K562 (cell line): ENCODE measurements around the gene SYN1. TPM values are rescaled to one million over a fixed set of nuclear protein-coding genes. Genes with fewer than 3 reads are reported as not detected.

ENCODE experiments used
- ATAC-seq: fragments of 200-7000 bp; cut with Tn5 transposase; 3 replicates; pipeline ENCODE4 v1.9.1; 2020; ENCODE audit warnings: moderate library complexity
- BruUV-seq: library from RNA; stranded (reverse); fragments of 400-500 nt; replicated peaks from 2 replicates; lab custom pipeline; 2021; lab: Mats Ljungman, UMichigan
- CTCF ChIA-PET: fragments of 300-600 bp; formaldehyde crosslinking; extraction: SDS; loops from one replicate; lab custom pipeline; 2021; ENCODE audit warnings: low intra/inter-chr PET ratio; lab: Yijun Ruan, JAX
- POLR2A ChIA-PET: fragments of 300-600, 350-650 bp; sonication (Branson Sonifier 250); formaldehyde crosslinking; extraction: SDS; loops from one replicate; lab custom pipeline; 2021; ENCODE audit warnings: antibody characterized with exemption, inconsistent platforms; lab: Yijun Ruan, JAX
- DNase-seq, 4 experiments: peaks; one replicate each; pipeline versions ENCODE4 v3.0.0 to v3.0.0-alpha.2; 2011 to 2018; ENCODE audit warnings: low spot score in 3 of 4, mixed read lengths in 3 of 4; ENCODE audit errors: extremely low read depth in 1 of 4
- FAIRE-seq: peaks from 2 replicates; lab custom pipeline; 2011; peaks lifted over from hg19 to GRCh38; lab: Jason Lieb, UNC
- H2AFZ ChIP-seq: 2 replicates; pipeline ENCODE4 v1.6.0; 2011; ENCODE audit warnings: low read depth, low read length, control low read depth, inconsistent platforms
- H3K27ac ChIP-seq: fragments of 200-600 bp; 3 replicates; pipeline ENCODE4 v1.8.0; 2011; ENCODE audit warnings: low read depth, mild to moderate bottlenecking, control low read depth, inconsistent platforms, low read length, moderate library complexity, mixed read lengths; ENCODE audit errors: extremely low read depth
- H3K27me3 ChIP-seq, 2 experiments: fragments of 300-600 bp in 1 of 2; 2 replicates in 1 of 2; 3 replicates in 1 of 2; pipeline versions ENCODE4 v1.6.0 to v1.8.0; 2011; ENCODE audit warnings: inconsistent platforms in 2 of 2, low read length in 2 of 2, mild to moderate bottlenecking in 1 of 2, mixed read lengths in 1 of 2, moderate library complexity in 1 of 2; ENCODE audit not compliant: control insufficient read depth in 2 of 2, insufficient read depth in 2 of 2
- H3K36me3 ChIP-seq: fragments of 300-600 bp; 3 replicates; pipeline ENCODE4 v1.8.0; 2011; ENCODE audit warnings: mild to moderate bottlenecking, low read length, inconsistent platforms; ENCODE audit not compliant: control insufficient read depth, insufficient read depth
- H3K4me1 ChIP-seq, 2 experiments: fragments of 200-600 bp in 1 of 2; replicated peaks in 1 of 2; 2 replicates in 1 of 2; 3 replicates in 1 of 2; pipeline versions ENCODE4 v1.5.1 to v1.8.0; 2011; ENCODE audit warnings: inconsistent platforms in 2 of 2, low read length in 2 of 2, mild to moderate bottlenecking in 1 of 2, mixed read lengths in 1 of 2, moderate library complexity in 1 of 2; ENCODE audit not compliant: control insufficient read depth in 2 of 2, insufficient read depth in 2 of 2
- H3K4me2 ChIP-seq: 2 replicates; pipeline ENCODE4 v1.6.1; 2011; ENCODE audit warnings: low read length, control low read depth, inconsistent platforms, mixed read lengths; ENCODE audit not compliant: insufficient read depth
- H3K4me3 ChIP-seq: fragments of 200-600 bp; sonication (generic), shearing (Covaris generic); 2 replicates; pipeline ENCODE4 v1.5.1; 2016; ENCODE audit warnings: control low read depth, inconsistent platforms
- H3K79me2 ChIP-seq: fragments of 200-600 bp; 3 replicates; pipeline ENCODE4 v1.8.0; 2011; ENCODE audit warnings: low read length, inconsistent platforms; ENCODE audit not compliant: control insufficient read depth, insufficient read depth
- H3K9ac ChIP-seq, 2 experiments: 2 replicates each; pipeline versions ENCODE4 v1.6.0 to v1.6.1; 2011; ENCODE audit warnings: low read depth in 2 of 2, low read length in 2 of 2, control low read depth in 1 of 2, inconsistent platforms in 1 of 2, mild to moderate bottlenecking in 1 of 2, mixed read lengths in 1 of 2; ENCODE audit not compliant: insufficient read depth in 1 of 2
- H3K9me1 ChIP-seq: one replicate; pipeline ENCODE4 v1.6.0; 2011; ENCODE audit warnings: inconsistent platforms, mild to moderate bottlenecking, low read length, moderate library complexity; ENCODE audit not compliant: control insufficient read depth, insufficient read depth
- H3K9me3 ChIP-seq: replicated peaks from 2 replicates; pipeline ENCODE4 v1.5.1; 2011; ENCODE audit warnings: low read depth, low read length, inconsistent platforms; ENCODE audit not compliant: control insufficient read depth, insufficient read depth
- H4K20me1 ChIP-seq: replicated peaks from 2 replicates; pipeline ENCODE4 v1.6.1; 2011; ENCODE audit warnings: low read length, inconsistent platforms, mixed read lengths; ENCODE audit not compliant: control insufficient read depth, insufficient read depth
- AFF1 ChIP-seq, 2 experiments: fragments of 450-650 bp; IDR thresholded peaks; 2 replicates each; pipeline ENCODE4 v1.6.1; 2018; ENCODE audit warnings: mild to moderate bottlenecking in 2 of 2, low read depth in 1 of 2; ENCODE audit not compliant: partially characterized antibody in 2 of 2
- CCAR2 ChIP-seq: fragments of 200-400 bp; formaldehyde crosslinking; IDR thresholded peaks from 2 replicates; pipeline ENCODE4 v1.6.1; 2017; ENCODE audit warnings: mild to moderate bottlenecking, low read depth, low read length
- CHCHD3 ChIP-seq: fragments of 250-450 bp; sonication (Bioruptor Pico); IDR thresholded peaks from 2 replicates; pipeline ENCODE4 v2.1.2; 2022; ENCODE audit warnings: mild to moderate bottlenecking
- CXXC5 ChIP-seq: fragments of 250-450 bp; sonication (Bioruptor Pico); IDR thresholded peaks from 2 replicates; pipeline ENCODE4 v1.8.0; 2022; ENCODE audit warnings: inconsistent platforms, mild to moderate bottlenecking, moderate library complexity
- DACH1 ChIP-seq: fragments of 450-650 bp; IDR thresholded peaks from 2 replicates; pipeline ENCODE4 v1.6.1; 2018; ENCODE audit not compliant: partially characterized antibody
- ESRRA ChIP-seq: fragments of 450-650 bp; IDR thresholded peaks from 2 replicates; pipeline ENCODE4 v1.6.1; 2014; ENCODE audit warnings: low read depth, mild to moderate bottlenecking, moderate library complexity, borderline replicate concordance
- FOXO4 ChIP-seq: fragments of 450-650 bp; formaldehyde crosslinking; IDR thresholded peaks from 2 replicates; pipeline ENCODE4 v1.4.0; 2020; ENCODE audit warnings: mild to moderate bottlenecking, moderate library complexity
- IRF1 ChIP-seq: sonication (generic); formaldehyde crosslinking; IDR thresholded peaks from 2 replicates; pipeline ENCODE4 v1.8.0; 2022; ENCODE audit warnings: missing genetic modification reagents, mild to moderate bottlenecking, borderline replicate concordance
- KLF6 ChIP-seq: fragments of 250-450 bp; sonication (Bioruptor Pico); IDR thresholded peaks from 2 replicates; pipeline ENCODE4 v1.4.0; 2020; ENCODE audit warnings: mild to moderate bottlenecking, moderate library complexity, borderline replicate concordance
- NFE2 ChIP-seq: IDR thresholded peaks from 2 replicates; pipeline ENCODE4 v1.6.1; 2014; ENCODE audit warnings: antibody characterized with exemption, low read depth
- PHF21A ChIP-seq: fragments of 450-650 bp; IDR thresholded peaks from 2 replicates; pipeline ENCODE4 v1.6.1; 2017; ENCODE audit warnings: low read depth, borderline replicate concordance
- PTBP1 ChIP-seq: fragments of 200-400 bp; formaldehyde crosslinking; IDR thresholded peaks from 2 replicates; pipeline ENCODE4 v1.6.1; 2017; ENCODE audit warnings: low read depth, low read length
- TGIF2 ChIP-seq: sonication (generic); formaldehyde crosslinking; IDR thresholded peaks from 2 replicates; pipeline ENCODE4 v1.8.1; 2022; ENCODE audit warnings: mild to moderate bottlenecking, missing genetic modification reagents, moderate library complexity
- ZNF280B ChIP-seq: fragments of 250-450 bp; sonication (Bioruptor Pico); IDR thresholded peaks from 2 replicates; pipeline ENCODE4 v1.5.1; 2021; ENCODE audit warnings: mild to moderate bottlenecking
- WGBS: fragments of 100-300 bp; shearing (Covaris generic); methylation state at CpG from one replicate; pipeline ENCODE4 v1.1.6; 2016; ENCODE audit warnings: low coverage, mixed read lengths; ENCODE audit not compliant: insufficient coverage; ENCODE audit errors: missing lambda C conversion rate; 5-methylcytosine and 5-hydroxymethylcytosine counted together
- in situ Hi-C: fragments of 300-500 bp; cut with MboI; formaldehyde crosslinking; loops from 4 replicates; pipeline ENCODE4 v1.15.0; 2018; ENCODE audit warnings: inconsistent platforms, mixed read lengths
- intact Hi-C: fragments of 100-400 bp; cut with micrococcal nuclease; formaldehyde crosslinking; loops from 2 replicates; pipeline ENCODE4 v1.14.2; 2022
- polyA plus RNA-seq, 8 experiments: library from polyadenylated mRNA; depleted of rRNA in 4 of 8; stranded (reverse) in 5 of 8; unstranded in 3 of 8; fragments of >200 nt; fragmentation: Nextera tagmentation in 2 of 8; fragmentation: Illumina TruSeq in 1 of 8; extraction: Ambion mirVana in 2 of 8; extraction: Trizol in 1 of 8; gene quantifications; 2 replicates each; pipeline versions ENCODE4 v1.2.1 to v1.2.3, GENCODE V29; 2011 to 2014; ENCODE audit warnings: inconsistent platforms in 1 of 8, missing spikeins in 1 of 8
- total RNA-seq, 7 experiments: library from RNA; depleted of rRNA in 6 of 7; stranded (reverse); fragments of >200 nt in 6 of 7; fragmentation: Illumina TruSeq in 2 of 7; extraction: Trizol in 2 of 7; gene quantifications; 2 replicates each; pipeline versions ENCODE4 v1.2.1 to v1.2.3, GENCODE V29; 2011 to 2021; ENCODE audit warnings: low replicate concordance in 1 of 7

SYN1 gene
- total and polyA plus RNA-seq, 9 of the 15 experiments (the other 6 are each of a cell fraction or from before 2014, with no cell fraction given) = 0.01 to 0.28 (median 0.18) TPM; not detected in 2

GRCh38 chrX:47586043-47586787, 33.4 kb downstream of the SYN1 start:
- no peak for FAIRE-seq
- Histone ChIP-seq H3K4me2 (peak overlapping the region; percentile 11; the same call in 1 of the 2 replicates), H3K36me3 (peaks cover 36% of the 10 kb centered on the region; the same call in 2 of the 3 replicates), H3K79me2 (peaks cover 29% of the 10 kb centered on the region), H4K20me1 (no peaks in the 10 kb centered on the region), H3K9me1 (no peaks in the 10 kb centered on the region), H3K9ac (no peak overlapping the region), H3K27ac (no peak overlapping the region), H3K9me3 (no peaks in the 10 kb centered on the region), H2AFZ (no peak overlapping the region), H3K27me3 (no peaks in the 10 kb centered on the region), H3K4me1 (peaks cover 13 to 22% of the 10 kb centered on the region in 2 experiments; a peak in 4 of 5 replicates), H3K4me3 (no peak overlapping the region)
- ATAC-seq = no peak
- 74% methylated on average over 9 of the region's 11 CpGs for WGBS
- no TSS peak for BruUV-seq
- CTCF ChIA-PET = no interaction called here
- intact Hi-C loops (no loop called here), in situ Hi-C loops (no loop called here)
- POLR2A ChIA-PET = interaction anchor here (0.8 to 1.0 kb wide), 2 partner anchors 10 to 11 kb away, joined by 3 to 4 read pairs; no protein-coding TSS in a partner anchor
- DNase-seq = no peak
- no peak for TF ChIP-seq DACH1
- no peak for TF ChIP-seq IRF1 (CRISPR knock-in tag)
- no peak for TF ChIP-seq CHCHD3
- TF ChIP-seq TGIF2 (CRISPR knock-in tag) = no peak
- no peak for TF ChIP-seq FOXO4 (CRISPR knock-in tag)
- no peak for TF ChIP-seq PHF21A
- peak in 1 of 2 experiments; percentile 27 for TF ChIP-seq AFF1 (IDR thresholded peaks at IDR 0.05; ENCODE audit: low read depth in 1 of 2, partially characterized antibody in 2 of 2)
- no peak for TF ChIP-seq ZNF280B (CRISPR knock-in tag)
- TF ChIP-seq CCAR2 = no peak
- no peak for TF ChIP-seq ESRRA
- no peak for TF ChIP-seq KLF6 (CRISPR knock-in tag)
- no peak for TF ChIP-seq CXXC5 (CRISPR knock-in tag)
- TF ChIP-seq NFE2 = no peak
- no peak for TF ChIP-seq PTBP1
